Colonic mucosa (tissue), 4 donors: ENCODE results near the gene TLX3. TPM values are rescaled to one million over a fixed set of nuclear protein-coding genes. Genes with fewer than 3 reads are reported as not detected.

Source experiments
- DNase-seq: peaks from one replicate; pipeline ENCODE4 v3.0.0-alpha.2; 2020
- H3K27ac ChIP-seq: fragments of 200-600 bp; one replicate; pipeline ENCODE4 v1.8.0; 2021
- H3K27me3 ChIP-seq: fragments of 200-600 bp; one replicate; pipeline ENCODE4 v1.8.0; 2021
- H3K36me3 ChIP-seq: fragments of 200-600 bp; one replicate; pipeline ENCODE4 v1.8.0; 2021
- H3K4me1 ChIP-seq: fragments of 200-600 bp; one replicate; pipeline ENCODE4 v1.8.0; 2021; ENCODE audit warnings: mild to moderate bottlenecking
- H3K4me3 ChIP-seq: fragments of 200-600 bp; one replicate; pipeline ENCODE4 v1.8.0; 2021
- H3K9ac ChIP-seq, 2 donors: one replicate each; pipeline ENCODE4 v1.7.0; 2013; ENCODE audit warnings: control low read depth in 2 of 2, low read depth in 2 of 2, low read length in 2 of 2
- H3K9me3 ChIP-seq: fragments of 200-600 bp; one replicate; pipeline ENCODE4 v1.8.0; 2021
- CTCF ChIP-seq: fragments of 200-600 bp; IDR thresholded peaks from one replicate; pipeline ENCODE4 v1.8.0; 2022; ENCODE audit warnings: antibody characterized with exemption, mild to moderate bottlenecking
- intact Hi-C: fragments of 100-400 bp; cut with DNase I; formaldehyde crosslinking; loops from one replicate; pipeline ENCODE4 v1.14.1; 2022
- total RNA-seq, 2 donors: library from RNA; stranded (reverse); fragmentation: NEBNext Ultra II Directional in 1 of 2; extraction: Animal tissue kit (Norgen Biotek cat#: 25700) in 1 of 2; gene quantifications; one replicate each; pipeline ENCODE4 v1.2.1, GENCODE V29; 2021
- donor health status: healthy.
- donor health status: DM: no; HTN: no; CAD: no.
- donor health status: DM: no; HTN: no; CAD: no.

TLX3 gene
- total RNA-seq, 2 donors from 2014 or later, result not detected

DNA sequence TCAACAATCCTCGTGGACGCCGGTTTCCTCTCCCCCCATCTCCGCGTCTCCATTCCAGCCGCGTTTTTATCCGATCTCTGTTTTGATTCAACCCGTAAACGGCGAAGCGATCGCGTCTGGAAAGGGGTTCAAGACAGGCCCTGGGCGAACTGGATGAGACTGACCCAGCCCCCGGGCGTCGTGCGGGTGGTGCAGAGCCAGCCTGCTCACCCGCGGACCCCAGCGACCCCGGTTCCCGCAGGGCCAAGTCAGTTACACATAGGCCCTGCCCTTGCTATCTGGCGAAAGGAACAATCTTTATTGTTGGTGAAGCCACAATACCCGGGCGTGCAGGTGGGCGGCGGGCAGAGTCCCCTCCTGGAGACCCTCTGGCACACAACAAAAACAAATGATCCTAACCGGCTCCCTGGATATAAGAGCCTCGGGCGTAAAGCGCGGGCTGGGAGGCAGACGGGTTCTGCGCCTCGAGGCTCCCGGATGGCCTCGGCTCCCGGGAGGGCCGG is 1.8 kb downstream of the TLX3 start:
- DNase-seq, result no peak

DNA sequence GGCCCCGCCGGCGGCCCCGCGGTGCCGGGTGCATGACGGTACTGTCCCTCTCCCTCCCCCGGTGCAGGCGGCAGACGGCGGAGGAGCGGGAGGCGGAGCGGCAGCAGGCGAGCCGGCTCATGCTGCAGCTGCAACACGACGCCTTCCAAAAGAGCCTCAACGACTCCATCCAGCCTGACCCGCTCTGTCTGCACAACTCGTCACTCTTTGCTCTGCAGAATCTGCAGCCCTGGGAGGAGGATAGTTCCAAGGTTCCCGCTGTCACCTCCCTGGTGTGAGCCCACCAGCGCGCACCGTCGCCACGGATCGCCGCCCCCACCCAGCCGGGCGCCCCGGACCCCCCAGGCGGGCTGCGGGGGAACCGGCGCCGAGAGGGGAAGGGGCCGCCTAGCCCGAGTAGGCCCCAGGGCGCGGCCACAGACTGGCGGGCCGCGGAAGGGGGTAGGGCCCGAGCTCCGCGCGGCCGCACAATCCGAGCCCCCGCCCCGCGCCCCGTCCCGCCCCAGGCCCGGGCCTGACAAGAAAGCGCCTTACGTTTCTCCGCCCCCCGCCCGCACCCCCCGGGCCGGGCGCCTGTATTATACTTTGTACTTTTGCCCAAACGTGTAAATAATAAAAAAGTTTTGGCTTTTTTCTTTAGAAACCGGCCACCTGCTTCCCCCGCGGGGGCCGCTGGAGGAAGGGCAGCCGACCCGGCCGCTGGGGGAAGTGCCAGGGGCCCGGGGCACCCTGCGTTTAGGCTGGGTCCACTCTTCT is 2.5 kb downstream of the TLX3 start:
- H3K4me3 ChIP-seq, result no peak overlapping the region
- H3K4me1 ChIP-seq, result peaks cover 11% of the 10 kb centered on the region
- no peak for TF ChIP-seq CTCF
- H3K27me3 ChIP-seq, result peaks cover 97% of the 10 kb centered on the region
- no peak for DNase-seq
- no peak overlapping the region for H3K9ac ChIP-seq
- no peaks in the 10 kb centered on the region for H3K9me3 ChIP-seq
- H3K36me3 ChIP-seq, result no peaks in the 10 kb centered on the region
- intact Hi-C loops, result no loop called here
- H3K27ac ChIP-seq, result no peak overlapping the region

More for the DNA sequence above, 1.8 kb downstream of the TLX3 start:
- Histone ChIP-seq H3K9ac (no peak overlapping the region), H3K36me3 (no peaks in the 10 kb centered on the region), H3K9me3 (no peaks in the 10 kb centered on the region), H3K4me3 (no peak overlapping the region), H3K4me1 (peaks cover 7% of the 10 kb centered on the region), H3K27ac (no peak overlapping the region), H3K27me3 (peaks cover 91% of the 10 kb centered on the region)
- intact Hi-C loops, result no loop called here
- TF ChIP-seq CTCF, result no peak

DNA sequence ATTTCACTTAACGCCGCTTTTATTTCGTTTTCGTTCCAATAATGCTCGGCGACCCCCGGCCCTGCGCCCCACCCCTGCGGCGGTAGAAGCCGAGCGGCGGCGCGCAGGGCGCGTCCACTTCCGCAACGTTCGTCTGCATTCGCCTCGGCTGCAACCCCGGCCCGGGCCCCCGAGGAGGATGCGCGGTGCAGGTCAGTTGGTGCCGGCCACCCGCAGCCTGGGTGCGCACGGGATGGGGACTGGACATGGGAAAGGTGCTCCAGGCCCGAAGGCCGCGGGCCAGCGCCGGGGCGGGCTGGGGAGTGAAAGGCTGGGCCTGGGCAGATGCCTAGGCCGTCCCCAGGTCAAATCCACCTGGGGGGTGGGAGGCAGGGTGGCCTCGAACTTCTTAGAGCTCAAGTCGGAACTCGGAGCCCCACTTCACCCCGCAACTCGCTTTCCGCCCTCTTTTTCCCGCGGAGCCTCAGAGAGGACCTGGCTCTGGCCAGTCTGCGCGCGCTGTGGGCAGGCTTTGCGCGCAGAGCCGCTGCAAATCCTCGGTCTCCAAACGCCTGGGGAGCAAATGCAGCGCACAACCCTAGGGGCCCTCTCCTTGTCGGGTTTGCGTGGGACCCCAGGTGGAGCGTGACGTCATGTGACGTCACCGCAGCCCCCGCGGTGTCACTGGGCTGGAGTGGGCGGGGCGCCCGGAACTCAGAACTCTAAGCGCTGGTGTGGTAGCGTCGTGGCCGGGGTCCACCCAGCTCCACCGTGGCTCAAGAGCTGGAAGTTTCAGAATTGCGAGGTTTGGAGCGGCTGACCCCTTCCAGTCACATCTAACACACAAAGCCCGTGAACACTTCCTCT is 3.3 kb downstream of the TLX3 start:
- peaks cover 11% of the 10 kb centered on the region for H3K4me1 ChIP-seq
- no peaks in the 10 kb centered on the region for H3K36me3 ChIP-seq
- H3K9me3 ChIP-seq, result no peaks in the 10 kb centered on the region
- H3K27ac ChIP-seq, result no peak overlapping the region
- H3K9ac ChIP-seq, result no peak overlapping the region
- DNase-seq, result no peak
- intact Hi-C loops, result no loop called here
- TF ChIP-seq CTCF, result no peak
- H3K4me3 ChIP-seq, result no peak overlapping the region
- peaks cover 98% of the 10 kb centered on the region for H3K27me3 ChIP-seq

DNA sequence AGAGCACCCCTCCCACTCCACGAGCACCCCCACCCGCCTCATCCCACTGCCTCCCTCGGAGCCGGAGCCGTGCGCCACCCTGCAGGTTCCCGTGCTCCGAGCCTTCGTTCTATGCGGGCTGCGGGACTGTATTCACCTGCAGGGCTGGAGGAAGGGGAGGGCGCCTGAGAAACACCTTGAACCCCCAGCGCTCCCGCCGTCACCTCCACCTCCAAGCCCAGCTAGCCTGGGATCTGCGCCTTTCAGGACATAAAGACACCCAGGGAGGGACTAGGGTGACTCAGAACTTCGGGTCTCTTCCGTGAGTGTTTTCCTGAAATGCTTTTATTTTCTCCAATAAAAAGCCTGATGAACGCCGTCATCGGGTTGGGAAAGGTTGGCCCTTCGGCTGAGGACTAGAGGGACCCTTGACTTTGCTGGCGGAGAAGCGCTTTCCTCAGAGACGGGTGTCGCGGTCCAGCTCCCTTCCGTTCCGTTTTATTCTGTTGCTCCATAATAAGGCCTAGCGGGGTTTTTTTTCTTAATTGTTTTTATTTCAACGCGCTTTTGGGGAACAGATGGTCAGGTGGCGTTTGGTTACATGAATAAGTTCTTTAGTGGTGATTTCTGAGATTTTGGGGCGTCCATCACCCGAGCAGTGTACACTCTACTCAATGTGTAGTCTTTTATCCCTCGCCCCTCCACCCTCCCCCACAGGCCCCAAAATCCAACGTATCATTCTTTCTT is 4.6 kb downstream of the TLX3 start:
- H3K4me1 ChIP-seq, result peaks cover 11% of the 10 kb centered on the region
- H3K36me3 ChIP-seq, result no peaks in the 10 kb centered on the region
- H3K9me3 ChIP-seq, result no peaks in the 10 kb centered on the region
- no peak overlapping the region for H3K27ac ChIP-seq
- DNase-seq, result no peak
- TF ChIP-seq CTCF, result no peak
- intact Hi-C loops, result no loop called here
- H3K27me3 ChIP-seq, result peaks cover 98% of the 10 kb centered on the region
- no peak overlapping the region for H3K4me3 ChIP-seq
- H3K9ac ChIP-seq, result no peak overlapping the region

DNA sequence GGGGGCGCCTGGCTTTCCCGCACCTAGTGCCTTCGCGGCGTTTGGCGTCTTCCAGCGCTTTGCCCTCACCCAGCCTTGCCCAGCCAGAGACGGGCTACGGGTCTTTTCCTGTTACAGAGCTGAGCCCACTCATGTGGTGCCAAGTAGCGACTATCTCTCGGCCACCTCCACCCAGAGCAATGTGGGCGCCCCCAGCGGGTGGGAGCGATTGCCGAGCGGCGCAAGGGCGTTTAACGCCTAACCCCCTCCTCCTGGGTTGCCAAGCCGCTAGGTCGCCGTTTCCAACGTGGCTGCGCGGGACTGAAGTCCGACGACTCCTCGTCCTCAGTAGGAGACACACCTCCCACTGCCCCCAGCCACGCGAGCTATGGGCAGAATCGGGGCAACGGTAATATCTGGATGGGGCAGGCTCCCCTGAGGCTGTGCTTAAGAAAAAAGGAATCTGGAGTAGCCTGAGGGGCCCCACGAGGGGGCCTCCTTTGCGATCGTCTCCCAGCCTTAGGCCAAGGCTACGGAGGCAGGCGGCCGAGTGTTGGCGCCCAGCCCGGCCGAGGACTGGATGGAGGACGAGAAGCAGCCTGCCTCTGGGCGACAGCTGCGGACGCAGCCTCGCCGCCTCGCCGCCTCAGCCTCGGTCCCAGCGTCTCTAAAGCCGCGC is 5.8 kb downstream of the TLX3 start:
- Histone ChIP-seq H3K4me1 (peaks cover 11% of the 10 kb centered on the region), H3K27ac (no peak overlapping the region), H3K9ac (no peak overlapping the region), H3K27me3 (peaks cover 89% of the 10 kb centered on the region), H3K9me3 (no peaks in the 10 kb centered on the region), H3K36me3 (no peaks in the 10 kb centered on the region), H3K4me3 (no peak overlapping the region)
- no peak for DNase-seq
- TF ChIP-seq CTCF, result no peak
- intact Hi-C loops, result no loop called here
